Keratinocyte (primary cell): Measurements from ENCODE around the gene PLD5. TPM values are rescaled to one million over a fixed set of nuclear protein-coding genes. Genes with fewer than 3 reads are reported as not detected.

Source experiments
- DNase-seq: peaks from one replicate; pipeline ENCODE4 v3.0.0-alpha.2; 2011; ENCODE audit warnings: low read depth, missing footprints, low spot score
- FAIRE-seq: peaks from 2 replicates; lab custom pipeline; 2011; peaks lifted over from hg19 to GRCh38; lab: Jason Lieb, UNC
- H2AFZ ChIP-seq: 2 replicates; pipeline ENCODE4 v1.6.0; 2012; ENCODE audit warnings: low read length, control low read depth, inconsistent platforms; ENCODE audit not compliant: control insufficient read depth
- H3K27ac ChIP-seq: 2 replicates; pipeline ENCODE4 v1.5.1; 2011; ENCODE audit warnings: low read length; ENCODE audit not compliant: control insufficient read depth, insufficient read depth
- H3K27me3 ChIP-seq: 3 replicates; pipeline ENCODE4 v1.6.0; 2011; ENCODE audit warnings: low read length; ENCODE audit not compliant: control insufficient read depth, insufficient read depth; ENCODE audit errors: extremely low read depth
- H3K36me3 ChIP-seq, 2 experiments: 2 replicates in 1 of 2; 3 replicates in 1 of 2; pipeline ENCODE4 v1.5.1; 2011; ENCODE audit warnings: low read length in 2 of 2, mild to moderate bottlenecking in 1 of 2; ENCODE audit not compliant: control insufficient read depth in 2 of 2, insufficient read depth in 2 of 2; ENCODE audit errors: extremely low read depth in 1 of 2
- H3K4me1 ChIP-seq: 3 replicates; pipeline ENCODE4 v1.5.1; 2011; ENCODE audit warnings: low read length; ENCODE audit not compliant: control insufficient read depth, insufficient read depth; ENCODE audit errors: extremely low read depth
- H3K4me2 ChIP-seq: 3 replicates; pipeline ENCODE4 v1.6.0; 2011; ENCODE audit warnings: low read depth, low read length; ENCODE audit not compliant: control insufficient read depth, insufficient read depth; ENCODE audit errors: extremely low read depth
- H3K4me3 ChIP-seq, 3 experiments: fragments of 200-600 bp in 1 of 3; sonication (generic) in 1 of 3; 2 replicates in 2 of 3; 3 replicates in 1 of 3; pipeline ENCODE4 v1.5.1; 2011 to 2016; ENCODE audit warnings: low read length in 3 of 3, mild to moderate bottlenecking in 3 of 3, control low read depth in 2 of 3, inconsistent platforms in 1 of 3, low read depth in 1 of 3, mixed read lengths in 1 of 3, mixed run types in 1 of 3, moderate library complexity in 1 of 3; ENCODE audit not compliant: control insufficient read depth in 2 of 3, insufficient read depth in 2 of 3; ENCODE audit errors: extremely low read depth in 1 of 3
- H3K79me2 ChIP-seq: 2 replicates; pipeline ENCODE4 v1.6.0; 2012; ENCODE audit warnings: low read length; ENCODE audit not compliant: control insufficient read depth, insufficient read depth
- H3K9ac ChIP-seq: 3 replicates; pipeline ENCODE4 v1.6.0; 2011; ENCODE audit warnings: low read length; ENCODE audit not compliant: control insufficient read depth, insufficient read depth; ENCODE audit errors: extremely low read depth
- H3K9me1 ChIP-seq: 3 replicates; pipeline ENCODE4 v1.6.0; 2011; ENCODE audit warnings: low read length; ENCODE audit not compliant: control insufficient read depth, insufficient read depth; ENCODE audit errors: extremely low read depth
- H3K9me3 ChIP-seq: 2 replicates; pipeline ENCODE4 v1.5.1; 2012; ENCODE audit warnings: low read depth, low read length; ENCODE audit not compliant: control insufficient read depth
- H4K20me1 ChIP-seq: 3 replicates; pipeline ENCODE4 v1.6.0; 2011; ENCODE audit warnings: low read length; ENCODE audit not compliant: control insufficient read depth, insufficient read depth; ENCODE audit errors: extremely low read depth
- EZH2 ChIP-seq: IDR thresholded peaks from one replicate; pipeline ENCODE4 v1.6.1; 2012; ENCODE audit warnings: inconsistent platforms, mild to moderate bottlenecking, low read length, moderate library complexity
- dilution Hi-C: fragments of 300-500 bp; cut with MboI; formaldehyde crosslinking; loops from one replicate; pipeline ENCODE4 v1.7.0; 2020; ENCODE audit warnings: low sequenced_read_pairs; ENCODE audit not compliant: extremely low pct_ligation_motif_present
- polyA plus RNA-seq, 5 experiments: library from polyadenylated mRNA; depleted of rRNA in 3 of 5; stranded (reverse) in 3 of 5; stranded (forward) in 1 of 5; unstranded in 1 of 5; fragments of >200 nt; gene quantifications; 1 replicate in 1 of 5; 2 replicates in 3 of 5; 3 replicates in 1 of 5; pipeline versions ENCODE4 v1.2.1 to v1.2.3, GENCODE V29; 2011 to 2012; ENCODE audit warnings: missing spikeins in 2 of 5, low read depth in 1 of 5, low replicate concordance in 1 of 5
- TF ChIP-seq, protein P1 (sequence below), 3 experiments: IDR thresholded peaks in 1 of 3; conservative IDR thresholded peaks in 1 of 3; optimal IDR thresholded peaks in 1 of 3; 2 replicates in 2 of 3; 3 replicates in 1 of 3; pipeline versions ENCODE3 to v1.5.1; 2011; ENCODE audit warnings: low read length in 3 of 3, mild to moderate bottlenecking in 3 of 3, moderate library complexity in 2 of 3, control low read depth in 1 of 3, inconsistent platforms in 1 of 3; ENCODE audit not compliant: insufficient read depth in 2 of 3; ENCODE audit errors: extremely low read depth in 1 of 3

Gene PLD5
- polyA plus RNA-seq, 1 donor (not counting 4 experiments of a cell fraction or from before 2014, with no cell fraction given): 7.2 TPM

DNA sequence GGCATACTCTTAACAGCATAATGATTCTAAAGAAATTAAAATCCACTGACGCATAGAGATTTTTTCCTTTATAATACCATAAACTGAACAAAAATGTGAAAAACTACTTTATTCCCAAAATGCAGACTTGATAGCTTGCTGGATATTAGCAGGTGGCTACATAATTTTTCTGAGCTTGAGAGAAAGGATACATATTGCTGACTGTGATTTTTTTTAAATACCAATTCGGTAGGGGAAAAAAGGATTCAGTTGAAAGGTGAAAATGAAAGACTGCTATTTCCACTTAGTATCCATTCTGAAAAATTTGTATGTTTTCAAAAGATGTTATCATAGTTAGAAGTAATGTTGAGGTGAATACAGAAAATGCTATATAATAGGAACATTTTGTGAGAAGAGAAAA lies 435.6 kb downstream of the PLD5 start:
- dilution Hi-C loops: no loop called here
- DNase-seq (no peak), FAIRE-seq (no peak)
- no peaks in the 10 kb centered on the region for H3K4me1 ChIP-seq
- no peak overlapping the region for H3K4me2 ChIP-seq
- H3K79me2 ChIP-seq: no peaks in the 10 kb centered on the region
- H3K4me3 ChIP-seq: no peak overlapping the region
- H4K20me1 ChIP-seq: no peaks in the 10 kb centered on the region
- H3K27ac ChIP-seq: no peak overlapping the region
- H3K27me3 ChIP-seq: no peaks in the 10 kb centered on the region
- no peaks in the 10 kb centered on the region for H3K9me3 ChIP-seq
- no peaks in the 10 kb centered on the region for H3K36me3 ChIP-seq
- H2AFZ ChIP-seq: no peak overlapping the region
- TF ChIP-seq EZH2: no peak
- TF ChIP-seq, protein P1, sequence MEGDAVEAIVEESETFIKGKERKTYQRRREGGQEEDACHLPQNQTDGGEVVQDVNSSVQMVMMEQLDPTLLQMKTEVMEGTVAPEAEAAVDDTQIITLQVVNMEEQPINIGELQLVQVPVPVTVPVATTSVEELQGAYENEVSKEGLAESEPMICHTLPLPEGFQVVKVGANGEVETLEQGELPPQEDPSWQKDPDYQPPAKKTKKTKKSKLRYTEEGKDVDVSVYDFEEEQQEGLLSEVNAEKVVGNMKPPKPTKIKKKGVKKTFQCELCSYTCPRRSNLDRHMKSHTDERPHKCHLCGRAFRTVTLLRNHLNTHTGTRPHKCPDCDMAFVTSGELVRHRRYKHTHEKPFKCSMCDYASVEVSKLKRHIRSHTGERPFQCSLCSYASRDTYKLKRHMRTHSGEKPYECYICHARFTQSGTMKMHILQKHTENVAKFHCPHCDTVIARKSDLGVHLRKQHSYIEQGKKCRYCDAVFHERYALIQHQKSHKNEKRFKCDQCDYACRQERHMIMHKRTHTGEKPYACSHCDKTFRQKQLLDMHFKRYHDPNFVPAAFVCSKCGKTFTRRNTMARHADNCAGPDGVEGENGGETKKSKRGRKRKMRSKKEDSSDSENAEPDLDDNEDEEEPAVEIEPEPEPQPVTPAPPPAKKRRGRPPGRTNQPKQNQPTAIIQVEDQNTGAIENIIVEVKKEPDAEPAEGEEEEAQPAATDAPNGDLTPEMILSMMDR (optimal IDR thresholded peaks at IDR 0.05 in 1 of 3, IDR thresholded peaks at IDR 0.05 in 1 of 3, conservative IDR thresholded peaks at IDR 0.05 in 1 of 3; ENCODE audit: extremely low read depth in 1 of 3, insufficient read depth in 2 of 3, low read length in 3 of 3): no peak
- H3K9me1 ChIP-seq: no peaks in the 10 kb centered on the region
- no peak overlapping the region for H3K9ac ChIP-seq

GRCh38 chr1:242086706-242087105 lies 437.8 kb downstream of the PLD5 start:
- Histone ChIP-seq H3K4me1 (no peaks in the 10 kb centered on the region), H4K20me1 (no peaks in the 10 kb centered on the region), H3K27me3 (no peaks in the 10 kb centered on the region), H3K79me2 (no peaks in the 10 kb centered on the region), H3K9me1 (no peaks in the 10 kb centered on the region), H2AFZ (no peak overlapping the region), H3K36me3 (no peaks in the 10 kb centered on the region), H3K9me3 (no peaks in the 10 kb centered on the region), H3K4me2 (no peak overlapping the region), H3K27ac (no peak overlapping the region), H3K4me3 (no peak overlapping the region), H3K9ac (no peak overlapping the region)
- TF ChIP-seq, protein P1 (optimal IDR thresholded peaks at IDR 0.05 in 1 of 3, IDR thresholded peaks at IDR 0.05 in 1 of 3, conservative IDR thresholded peaks at IDR 0.05 in 1 of 3; ENCODE audit: extremely low read depth in 1 of 3, insufficient read depth in 2 of 3, low read length in 3 of 3): no peak
- no peak for TF ChIP-seq EZH2
- FAIRE-seq (no peak), DNase-seq (no peak)
- dilution Hi-C loops: no loop called here
